AG04450 (cell line): Measurements from ENCODE around the gene CLN6. TPM values are rescaled to one million over a fixed set of nuclear protein-coding genes. Genes with fewer than 3 reads are reported as not detected.

Experiments used
- CTCF ChIA-PET: fragments of 300-600, 350-600 bp; formaldehyde crosslinking; extraction: SDS; loops from one replicate; lab custom pipeline; 2022; ENCODE audit warnings: antibody characterized with exemption, inconsistent platforms; lab: Charles Lee
- POLR2A ChIA-PET: fragments of 350-600 bp; formaldehyde crosslinking; extraction: SDS; loops from one replicate; lab custom pipeline; 2021; ENCODE audit warnings: antibody characterized with exemption, inconsistent platforms; lab: Yijun Ruan, JAX
- DNase-seq: peaks from one replicate; pipeline ENCODE4 v3.0.0-alpha.2; 2011; ENCODE audit warnings: low read depth, low spot score
- H3K27ac ChIP-seq: one replicate; pipeline ENCODE4 v1.5.1; 2012; ENCODE audit warnings: low read depth, low read length, control low read depth
- H3K27me3 ChIP-seq: one replicate; pipeline ENCODE4 v1.6.0; 2012; ENCODE audit warnings: low read length; ENCODE audit not compliant: control insufficient read depth, insufficient read depth
- H3K4me3 ChIP-seq: 2 replicates; pipeline ENCODE4 v1.5.1; 2011; ENCODE audit warnings: mild to moderate bottlenecking, low read depth, low read length, control low read depth
- H3K9me3 ChIP-seq: 2 replicates; pipeline ENCODE4 v1.5.1; 2012; ENCODE audit warnings: low read length; ENCODE audit not compliant: control insufficient read depth, insufficient read depth
- CTCF ChIP-seq: IDR thresholded peaks from 2 replicates; pipeline ENCODE4 v1.5.1; 2011; ENCODE audit warnings: low read depth, low read length, control low read depth, inconsistent platforms
- polyA plus RNA-seq: library from polyadenylated mRNA; depleted of rRNA; stranded (reverse); fragments of >200 nt; gene quantifications from 2 replicates; pipeline ENCODE4 v1.2.3, GENCODE V29; 2011

Gene CLN6
- polyA plus RNA-seq, 1 experiment = 13.0 TPM

GRCh38 chr15:68234060-68234459 is 4.5 kb upstream of the CLN6 start:
- no peaks in the 10 kb centered on the region; the same call in 1 of the 2 replicates for H3K9me3 ChIP-seq
- no peak overlapping the region for H3K27ac ChIP-seq
- ChIA-PET POLR2A (no interaction called here), CTCF (interaction anchor here (0.5 kb wide), 1 partner anchor 24 kb away, joined by 7 read pairs; no protein-coding TSS in a partner anchor)
- DNase-seq = no peak
- no peak for TF ChIP-seq CTCF
- H3K27me3 ChIP-seq = no peaks in the 10 kb centered on the region
- H3K4me3 ChIP-seq = no peak overlapping the region

GRCh38 chr15:68232937-68233336 is 3.4 kb upstream of the CLN6 start:
- no peak for DNase-seq
- ChIA-PET POLR2A (no interaction called here), CTCF (interaction anchor here (0.7 kb wide), 1 partner anchor 20 kb away, joined by 3 read pairs; no protein-coding TSS in a partner anchor)
- Histone ChIP-seq H3K27ac (no peak overlapping the region), H3K27me3 (no peaks in the 10 kb centered on the region), H3K4me3 (no peak overlapping the region), H3K9me3 (no peaks in the 10 kb centered on the region; the same call in 1 of the 2 replicates)
- TF ChIP-seq CTCF = no peak

- POLR2A ChIA-PET = interaction anchor here (0.6 kb wide), 1 partner anchor 45 kb away, joined by 3 read pairs; the partner anchor contains the start of gene FEM1B
- TF ChIP-seq CTCF = no peak
- CTCF ChIA-PET = interaction anchor here (1.6 kb wide), 1 partner anchor 21 kb away, joined by 5 read pairs; no protein-coding TSS in a partner anchor
- no peak for DNase-seq
- no peak overlapping the region for H3K27ac ChIP-seq
- no peaks in the 10 kb centered on the region for H3K27me3 ChIP-seq
- H3K9me3 ChIP-seq = no peaks in the 10 kb centered on the region; the same call in 1 of the 2 replicates
- no peak overlapping the region for H3K4me3 ChIP-seq
Measured at GRCh38 chr15:68232449-68232848, 2.9 kb upstream of the CLN6 start.

GRCh38 chr15:68231102-68231818 is 1.7 kb upstream of the CLN6 start:
- Histone ChIP-seq H3K9me3 (no peaks in the 10 kb centered on the region; the same call in 1 of the 2 replicates), H3K27ac (no peak overlapping the region), H3K27me3 (no peaks in the 10 kb centered on the region), H3K4me3 (no peak overlapping the region)
- no peak for TF ChIP-seq CTCF
- ChIA-PET POLR2A (no interaction called here), CTCF (interaction anchor here (0.6 to 1.6 kb wide), 3 partner anchors 22 to 697 kb away, joined by 3 to 5 read pairs (median 3); no protein-coding TSS in a partner anchor)
- DNase-seq = no peak
